H1 (cell line): ENCODE measurements around the gene ANAPC15. TPM values are rescaled to one million over a fixed set of nuclear protein-coding genes. Genes with fewer than 3 reads are reported as not detected.

Experiments used
- BACH1 ChIP-seq: IDR thresholded peaks from 2 replicates; pipeline ENCODE4 v1.6.1; 2012; ENCODE audit warnings: low read length, improper control_type of control experiment
- GABPA ChIP-seq: IDR thresholded peaks from 2 replicates; pipeline ENCODE4 v1.6.1; 2011; ENCODE audit warnings: mild to moderate bottlenecking, low read length, moderate library complexity, borderline replicate concordance; ENCODE audit not compliant: insufficient read depth
- HDAC2 ChIP-seq, 2 experiments: fragments of 300-600 bp in 1 of 2; sonication (generic) in 1 of 2; IDR thresholded peaks; 2 replicates each; pipeline ENCODE4 v1.6.1; 2011 to 2012; ENCODE audit warnings: low read depth in 2 of 2, low read length in 2 of 2, mild to moderate bottlenecking in 2 of 2, moderate library complexity in 2 of 2, borderline replicate concordance in 1 of 2, inconsistent platforms in 1 of 2
- KDM1A ChIP-seq: fragments of 200-600, 300-600 bp; sonication (generic); IDR thresholded peaks from 2 replicates; pipeline ENCODE4 v1.7.1; 2016; ENCODE audit warnings: mild to moderate bottlenecking, low read length, borderline replicate concordance
- RBBP5 ChIP-seq: IDR thresholded peaks from 2 replicates; pipeline ENCODE4 v1.7.1; 2012; ENCODE audit warnings: low read depth, mild to moderate bottlenecking, inconsistent platforms, low read length, moderate library complexity, borderline replicate concordance
- SAP30 ChIP-seq: fragments of 300-600 bp; sonication (generic); IDR thresholded peaks from 2 replicates; pipeline ENCODE4 v1.7.1; 2012; ENCODE audit warnings: low read length, moderate library complexity, mild to moderate bottlenecking, inconsistent platforms; ENCODE audit not compliant: insufficient read depth, insufficient replicate concordance
- SRF ChIP-seq: IDR thresholded peaks from 2 replicates; pipeline ENCODE4 v1.6.1; 2011; ENCODE audit warnings: mild to moderate bottlenecking, low read depth, low read length, moderate library complexity
- TAF7 ChIP-seq: optimal IDR thresholded peaks from 2 replicates; pipeline ENCODE3; 2011; ENCODE audit warnings: low read depth, mild to moderate bottlenecking, inconsistent platforms, low read length, moderate library complexity, borderline replicate concordance
- polyA plus RNA-seq, 7 experiments: library from polyadenylated mRNA; depleted of rRNA in 3 of 7; stranded (reverse) in 5 of 7; unstranded in 2 of 7; fragments of >200 nt in 5 of 7; fragments of 200-250 nt in 2 of 7; gene quantifications; 1 replicate in 5 of 7; 2 replicates in 1 of 7; 4 replicates in 1 of 7; pipeline versions ENCODE4 v1.2.1 to v1.2.3, GENCODE V29; 2011 to 2013; ENCODE audit warnings: missing spikeins in 2 of 7, mixed read lengths in 2 of 7
- total RNA-seq: library from RNA; stranded (reverse); fragmentation: NEBNext Ultra II Directional; extraction: Animal tissue kit (Norgen Biotek cat#: 25700); gene quantifications from 2 replicates; pipeline ENCODE4 v1.2.1, GENCODE V29; 2021
- TF ChIP-seq, protein P1 (sequence below): fragments of 300-600 bp; sonication (generic); IDR thresholded peaks from 2 replicates; pipeline ENCODE4 v1.7.1; 2012; ENCODE audit warnings: low read length, moderate library complexity, mild to moderate bottlenecking, inconsistent platforms; ENCODE audit not compliant: insufficient replicate concordance
- TF ChIP-seq, protein P2 (sequence below): IDR thresholded peaks from 2 replicates; pipeline ENCODE4 v1.6.1; 2011; ENCODE audit warnings: low read length, improper control_type of control experiment

Gene ANAPC15
- total and polyA plus RNA-seq, 2 of the 8 experiments (the other 6 are each of a cell fraction or from before 2014, with no cell fraction given), result 66.2 to 74.9 TPM

DNA sequence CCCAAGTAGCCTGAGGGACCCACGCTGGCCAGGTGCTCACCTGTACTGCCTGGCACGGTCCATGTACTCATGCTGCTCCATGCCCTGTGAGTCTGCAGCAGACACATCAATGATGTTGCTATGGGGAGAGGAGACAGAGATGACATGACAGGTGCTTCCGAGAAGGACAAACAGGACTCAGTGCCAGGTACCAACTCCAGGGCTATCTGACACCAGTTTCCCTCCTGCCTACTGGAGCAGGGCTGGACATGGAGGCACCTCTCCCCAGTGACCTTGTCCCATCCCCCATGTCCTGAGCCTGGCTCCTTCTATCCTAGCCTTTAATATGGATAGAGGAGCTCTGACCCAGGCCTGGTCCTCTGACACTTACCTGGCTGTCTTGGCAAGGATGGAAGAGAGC is 13.8 kb downstream of the ANAPC15 start (continued):
- TF ChIP-seq, protein P1, sequence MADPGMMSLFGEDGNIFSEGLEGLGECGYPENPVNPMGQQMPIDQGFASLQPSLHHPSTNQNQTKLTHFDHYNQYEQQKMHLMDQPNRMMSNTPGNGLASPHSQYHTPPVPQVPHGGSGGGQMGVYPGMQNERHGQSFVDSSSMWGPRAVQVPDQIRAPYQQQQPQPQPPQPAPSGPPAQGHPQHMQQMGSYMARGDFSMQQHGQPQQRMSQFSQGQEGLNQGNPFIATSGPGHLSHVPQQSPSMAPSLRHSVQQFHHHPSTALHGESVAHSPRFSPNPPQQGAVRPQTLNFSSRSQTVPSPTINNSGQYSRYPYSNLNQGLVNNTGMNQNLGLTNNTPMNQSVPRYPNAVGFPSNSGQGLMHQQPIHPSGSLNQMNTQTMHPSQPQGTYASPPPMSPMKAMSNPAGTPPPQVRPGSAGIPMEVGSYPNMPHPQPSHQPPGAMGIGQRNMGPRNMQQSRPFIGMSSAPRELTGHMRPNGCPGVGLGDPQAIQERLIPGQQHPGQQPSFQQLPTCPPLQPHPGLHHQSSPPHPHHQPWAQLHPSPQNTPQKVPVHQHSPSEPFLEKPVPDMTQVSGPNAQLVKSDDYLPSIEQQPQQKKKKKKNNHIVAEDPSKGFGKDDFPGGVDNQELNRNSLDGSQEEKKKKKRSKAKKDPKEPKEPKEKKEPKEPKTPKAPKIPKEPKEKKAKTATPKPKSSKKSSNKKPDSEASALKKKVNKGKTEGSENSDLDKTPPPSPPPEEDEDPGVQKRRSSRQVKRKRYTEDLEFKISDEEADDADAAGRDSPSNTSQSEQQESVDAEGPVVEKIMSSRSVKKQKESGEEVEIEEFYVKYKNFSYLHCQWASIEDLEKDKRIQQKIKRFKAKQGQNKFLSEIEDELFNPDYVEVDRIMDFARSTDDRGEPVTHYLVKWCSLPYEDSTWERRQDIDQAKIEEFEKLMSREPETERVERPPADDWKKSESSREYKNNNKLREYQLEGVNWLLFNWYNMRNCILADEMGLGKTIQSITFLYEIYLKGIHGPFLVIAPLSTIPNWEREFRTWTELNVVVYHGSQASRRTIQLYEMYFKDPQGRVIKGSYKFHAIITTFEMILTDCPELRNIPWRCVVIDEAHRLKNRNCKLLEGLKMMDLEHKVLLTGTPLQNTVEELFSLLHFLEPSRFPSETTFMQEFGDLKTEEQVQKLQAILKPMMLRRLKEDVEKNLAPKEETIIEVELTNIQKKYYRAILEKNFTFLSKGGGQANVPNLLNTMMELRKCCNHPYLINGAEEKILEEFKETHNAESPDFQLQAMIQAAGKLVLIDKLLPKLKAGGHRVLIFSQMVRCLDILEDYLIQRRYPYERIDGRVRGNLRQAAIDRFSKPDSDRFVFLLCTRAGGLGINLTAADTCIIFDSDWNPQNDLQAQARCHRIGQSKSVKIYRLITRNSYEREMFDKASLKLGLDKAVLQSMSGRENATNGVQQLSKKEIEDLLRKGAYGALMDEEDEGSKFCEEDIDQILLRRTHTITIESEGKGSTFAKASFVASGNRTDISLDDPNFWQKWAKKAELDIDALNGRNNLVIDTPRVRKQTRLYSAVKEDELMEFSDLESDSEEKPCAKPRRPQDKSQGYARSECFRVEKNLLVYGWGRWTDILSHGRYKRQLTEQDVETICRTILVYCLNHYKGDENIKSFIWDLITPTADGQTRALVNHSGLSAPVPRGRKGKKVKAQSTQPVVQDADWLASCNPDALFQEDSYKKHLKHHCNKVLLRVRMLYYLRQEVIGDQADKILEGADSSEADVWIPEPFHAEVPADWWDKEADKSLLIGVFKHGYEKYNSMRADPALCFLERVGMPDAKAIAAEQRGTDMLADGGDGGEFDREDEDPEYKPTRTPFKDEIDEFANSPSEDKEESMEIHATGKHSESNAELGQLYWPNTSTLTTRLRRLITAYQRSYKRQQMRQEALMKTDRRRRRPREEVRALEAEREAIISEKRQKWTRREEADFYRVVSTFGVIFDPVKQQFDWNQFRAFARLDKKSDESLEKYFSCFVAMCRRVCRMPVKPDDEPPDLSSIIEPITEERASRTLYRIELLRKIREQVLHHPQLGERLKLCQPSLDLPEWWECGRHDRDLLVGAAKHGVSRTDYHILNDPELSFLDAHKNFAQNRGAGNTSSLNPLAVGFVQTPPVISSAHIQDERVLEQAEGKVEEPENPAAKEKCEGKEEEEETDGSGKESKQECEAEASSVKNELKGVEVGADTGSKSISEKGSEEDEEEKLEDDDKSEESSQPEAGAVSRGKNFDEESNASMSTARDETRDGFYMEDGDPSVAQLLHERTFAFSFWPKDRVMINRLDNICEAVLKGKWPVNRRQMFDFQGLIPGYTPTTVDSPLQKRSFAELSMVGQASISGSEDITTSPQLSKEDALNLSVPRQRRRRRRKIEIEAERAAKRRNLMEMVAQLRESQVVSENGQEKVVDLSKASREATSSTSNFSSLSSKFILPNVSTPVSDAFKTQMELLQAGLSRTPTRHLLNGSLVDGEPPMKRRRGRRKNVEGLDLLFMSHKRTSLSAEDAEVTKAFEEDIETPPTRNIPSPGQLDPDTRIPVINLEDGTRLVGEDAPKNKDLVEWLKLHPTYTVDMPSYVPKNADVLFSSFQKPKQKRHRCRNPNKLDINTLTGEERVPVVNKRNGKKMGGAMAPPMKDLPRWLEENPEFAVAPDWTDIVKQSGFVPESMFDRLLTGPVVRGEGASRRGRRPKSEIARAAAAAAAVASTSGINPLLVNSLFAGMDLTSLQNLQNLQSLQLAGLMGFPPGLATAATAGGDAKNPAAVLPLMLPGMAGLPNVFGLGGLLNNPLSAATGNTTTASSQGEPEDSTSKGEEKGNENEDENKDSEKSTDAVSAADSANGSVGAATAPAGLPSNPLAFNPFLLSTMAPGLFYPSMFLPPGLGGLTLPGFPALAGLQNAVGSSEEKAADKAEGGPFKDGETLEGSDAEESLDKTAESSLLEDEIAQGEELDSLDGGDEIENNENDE, result no peak
- TF ChIP-seq, protein P2, sequence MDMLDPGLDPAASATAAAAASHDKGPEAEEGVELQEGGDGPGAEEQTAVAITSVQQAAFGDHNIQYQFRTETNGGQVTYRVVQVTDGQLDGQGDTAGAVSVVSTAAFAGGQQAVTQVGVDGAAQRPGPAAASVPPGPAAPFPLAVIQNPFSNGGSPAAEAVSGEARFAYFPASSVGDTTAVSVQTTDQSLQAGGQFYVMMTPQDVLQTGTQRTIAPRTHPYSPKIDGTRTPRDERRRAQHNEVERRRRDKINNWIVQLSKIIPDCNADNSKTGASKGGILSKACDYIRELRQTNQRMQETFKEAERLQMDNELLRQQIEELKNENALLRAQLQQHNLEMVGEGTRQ, result no peak
- no peak for TF ChIP-seq HDAC2 (IDR thresholded peaks at IDR 0.05; ENCODE audit: borderline replicate concordance in 1 of 2, low read depth in 2 of 2, low read length in 2 of 2)
- no peak for TF ChIP-seq BACH1
- TF ChIP-seq GABPA, result no peak
- TF ChIP-seq SRF, result no peak
- no peak for TF ChIP-seq KDM1A
- TF ChIP-seq TAF7, result no peak
- no peak for TF ChIP-seq RBBP5
- no peak for TF ChIP-seq SAP30
